Measurements from ENCODE around the gene HESX1. TPM values are rescaled to one million over a fixed set of nuclear protein-coding genes. Genes with fewer than 3 reads are reported as not detected.

HESX1 gene
- under 1 TPM; 0.42 to 0.47 TPM for total RNA-seq

DNA sequence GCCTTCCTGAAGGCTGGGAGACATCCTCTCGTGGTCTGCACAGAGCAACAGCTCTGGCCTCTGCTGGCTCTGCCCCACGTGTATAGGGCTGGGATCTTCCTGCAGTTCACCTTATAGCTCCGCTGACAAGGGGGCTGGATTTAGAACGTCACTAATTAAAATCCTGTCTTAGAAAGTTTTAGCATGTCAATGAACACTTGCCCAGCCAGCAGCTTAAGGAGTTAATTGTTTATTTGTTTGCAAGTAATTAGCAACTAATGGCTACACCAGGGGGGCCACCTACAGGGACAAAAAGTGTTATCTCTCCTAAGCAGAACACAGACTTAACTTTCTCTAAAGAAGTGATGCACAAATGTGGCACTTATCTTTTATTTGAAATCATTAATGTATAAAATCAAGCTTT lies at the start of gene HESX1:
Gene HESX1 (minus strand): TSS at position 84 of the 403 bp plus-strand sequence. CDS start 60 bp downstream, at position 24.
- Mint-ChIP-seq H3K4me1 (no peaks in the 10 kb centered on the region), H3K27me3 (peaks cover 15% of the 10 kb centered on the region), H3K4me3 (no peak within 1 kb of the TSS), H3K27ac (no peak within 1 kb of the TSS), H3K9me3 (ENCODE audit: low read depth) (no peaks in the 10 kb centered on the region), H3K36me3 (no peaks in the 10 kb centered on the region)
- no peak for DNase-seq
- no peak for ATAC-seq
- CTCF ChIA-PET, result no interaction called here

DNA sequence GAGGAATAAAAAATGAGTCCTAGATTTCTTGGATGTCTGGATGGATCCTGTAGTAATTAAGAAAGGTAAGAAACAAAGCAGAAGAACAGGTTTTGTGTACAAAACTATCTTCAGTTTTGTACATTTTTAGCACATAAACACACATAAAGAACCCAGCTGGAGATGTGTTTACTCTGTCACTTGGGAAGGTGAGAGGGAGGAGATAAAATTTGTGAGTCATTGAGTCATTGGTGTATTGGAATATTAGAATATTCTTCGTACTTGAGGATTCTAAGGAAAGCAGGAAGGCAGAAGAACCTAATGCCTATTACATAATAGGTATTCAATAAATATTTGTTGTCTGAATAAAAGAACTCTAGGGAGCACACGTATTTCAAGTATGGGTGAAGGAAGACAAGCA lies 45.2 kb upstream of the HESX1 start:
- Mint-ChIP-seq H3K27me3 (no peaks in the 10 kb centered on the region), H3K27ac (no peak overlapping the region), H3K36me3 (peaks cover 34% of the 10 kb centered on the region), H3K4me3 (no peak overlapping the region), H3K9me3 (ENCODE audit: low read depth) (no peaks in the 10 kb centered on the region), H3K4me1 (no peaks in the 10 kb centered on the region)
- DNase-seq (no peak), ATAC-seq (no peak)
- CTCF ChIA-PET, result interaction anchor here (1.4 kb wide), 1 partner anchor 22 kb away, joined by 3 read pairs; no protein-coding TSS in a partner anchor

DNA sequence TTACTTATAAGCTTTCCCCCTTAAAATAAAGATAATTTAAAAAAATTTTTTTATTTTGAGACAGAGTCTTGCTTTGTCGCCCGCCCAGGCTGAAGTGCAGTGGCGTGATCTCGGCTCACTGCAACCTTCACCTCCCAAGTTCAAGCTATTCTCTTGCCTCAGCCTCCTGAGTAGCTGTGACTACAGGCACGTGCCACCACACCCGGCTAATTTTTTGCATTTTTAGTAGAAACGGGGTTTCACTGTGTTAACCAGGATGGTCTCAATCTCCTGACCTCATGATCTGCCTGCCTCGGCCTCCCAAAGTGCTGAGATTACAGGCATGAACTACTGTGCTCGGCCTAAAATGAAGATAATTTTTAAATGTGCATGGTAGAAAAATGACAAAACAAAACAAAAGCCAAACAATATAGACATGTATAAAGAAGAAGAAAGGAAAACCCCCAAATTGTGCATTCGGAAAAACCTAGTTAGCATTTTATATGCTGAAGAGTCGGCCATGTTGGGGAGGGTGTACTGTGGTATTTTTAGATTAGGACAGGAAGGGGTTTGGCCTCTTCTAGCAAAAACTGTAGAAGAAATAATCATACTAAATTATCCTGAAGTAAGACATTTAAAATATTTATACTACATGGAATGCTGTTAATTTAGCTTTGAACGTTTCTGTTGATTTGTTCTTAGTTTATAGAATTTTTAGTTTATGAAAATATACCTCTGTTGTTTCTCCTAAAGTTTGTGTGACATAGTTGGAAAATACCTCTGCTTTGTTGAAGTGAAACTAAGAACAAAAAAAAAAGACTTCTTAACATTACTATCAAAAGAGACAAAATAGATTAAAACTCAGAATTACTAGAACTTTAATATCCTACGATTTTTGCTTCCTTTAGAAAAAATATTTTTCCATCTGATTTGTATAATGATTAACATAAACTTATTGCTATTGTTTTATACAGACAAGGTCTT lies 35.1 kb upstream of the HESX1 start:
- Mint-ChIP-seq H3K36me3 (peaks cover 20% of the 10 kb centered on the region), H3K27me3 (no peaks in the 10 kb centered on the region), H3K27ac (no peak overlapping the region), H3K4me1 (peaks cover 9% of the 10 kb centered on the region), H3K9me3 (ENCODE audit: low read depth) (peaks cover 2% of the 10 kb centered on the region), H3K4me3 (no peak overlapping the region)
- DNase-seq, result no peak
- CTCF ChIA-PET, result no interaction called here
- no peak for ATAC-seq

DNA sequence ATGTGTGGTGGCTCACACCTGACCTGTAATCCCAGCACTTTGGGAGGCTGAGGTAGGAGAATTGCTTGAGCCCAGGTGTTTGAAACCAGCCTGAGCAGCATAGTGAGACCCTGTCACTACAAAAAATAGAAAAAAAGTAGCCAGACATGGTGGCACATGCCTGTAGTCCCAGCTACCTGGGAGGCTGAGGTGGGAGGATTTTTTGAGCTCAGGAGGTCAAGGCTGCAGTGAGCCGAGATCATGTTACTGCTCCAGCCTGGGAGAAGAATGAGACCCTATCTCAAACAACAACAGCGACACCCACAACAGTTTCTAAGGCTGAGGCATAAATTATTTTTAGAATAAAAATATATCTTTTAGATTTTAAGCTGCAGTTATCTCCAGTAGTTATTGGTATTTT lies 34.0 kb upstream of the HESX1 start:
- ATAC-seq (no peak), DNase-seq (no peak)
- peaks cover 19% of the 10 kb centered on the region for H3K4me1 Mint-ChIP-seq
- no peaks in the 10 kb centered on the region for H3K27me3 Mint-ChIP-seq
- peaks cover 14% of the 10 kb centered on the region for H3K36me3 Mint-ChIP-seq
- no peak overlapping the region for H3K27ac Mint-ChIP-seq
- CTCF ChIA-PET, result interaction anchor here (0.9 to 3.4 kb wide), 3 partner anchors 11 to 245 kb away, joined by 3 to 7 read pairs (median 3); no protein-coding TSS in a partner anchor
- H3K9me3 Mint-ChIP-seq (ENCODE audit: low read depth), result peaks cover under 1% of the 10 kb centered on the region
- no peak overlapping the region for H3K4me3 Mint-ChIP-seq

DNA sequence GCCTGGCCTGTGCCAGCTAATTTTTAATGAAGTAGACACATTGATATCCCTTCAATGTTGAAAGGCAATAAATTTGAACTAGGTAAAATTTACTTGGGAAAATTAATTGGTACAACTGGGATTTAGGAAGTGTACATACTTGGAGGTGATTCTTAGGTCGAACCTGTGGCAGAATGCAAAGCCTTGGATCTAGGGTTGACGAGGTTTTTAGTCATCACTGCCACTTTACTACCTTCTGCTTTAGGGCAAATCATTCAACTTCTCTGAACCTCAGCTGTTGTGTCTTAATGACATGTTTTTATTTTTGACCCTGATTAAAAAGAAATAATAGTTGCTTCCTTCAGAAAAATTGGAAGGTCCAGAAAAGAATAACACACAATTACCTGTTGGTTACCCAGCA lies 30.2 kb upstream of the HESX1 start:
- no peak for ATAC-seq
- H3K4me1 Mint-ChIP-seq, result peaks cover 33% of the 10 kb centered on the region
- no peaks in the 10 kb centered on the region for H3K9me3 Mint-ChIP-seq (ENCODE audit: low read depth)
- no peaks in the 10 kb centered on the region for H3K27me3 Mint-ChIP-seq
- DNase-seq, result no peak
- H3K27ac Mint-ChIP-seq, result no peak overlapping the region
- no peak overlapping the region for H3K4me3 Mint-ChIP-seq
- peaks cover 2% of the 10 kb centered on the region for H3K36me3 Mint-ChIP-seq
- CTCF ChIA-PET, result interaction anchor here (1.1 to 1.7 kb wide), 2 partner anchors 60 to 168 kb away, joined by 3 to 6 read pairs; no protein-coding TSS in a partner anchor

DNA sequence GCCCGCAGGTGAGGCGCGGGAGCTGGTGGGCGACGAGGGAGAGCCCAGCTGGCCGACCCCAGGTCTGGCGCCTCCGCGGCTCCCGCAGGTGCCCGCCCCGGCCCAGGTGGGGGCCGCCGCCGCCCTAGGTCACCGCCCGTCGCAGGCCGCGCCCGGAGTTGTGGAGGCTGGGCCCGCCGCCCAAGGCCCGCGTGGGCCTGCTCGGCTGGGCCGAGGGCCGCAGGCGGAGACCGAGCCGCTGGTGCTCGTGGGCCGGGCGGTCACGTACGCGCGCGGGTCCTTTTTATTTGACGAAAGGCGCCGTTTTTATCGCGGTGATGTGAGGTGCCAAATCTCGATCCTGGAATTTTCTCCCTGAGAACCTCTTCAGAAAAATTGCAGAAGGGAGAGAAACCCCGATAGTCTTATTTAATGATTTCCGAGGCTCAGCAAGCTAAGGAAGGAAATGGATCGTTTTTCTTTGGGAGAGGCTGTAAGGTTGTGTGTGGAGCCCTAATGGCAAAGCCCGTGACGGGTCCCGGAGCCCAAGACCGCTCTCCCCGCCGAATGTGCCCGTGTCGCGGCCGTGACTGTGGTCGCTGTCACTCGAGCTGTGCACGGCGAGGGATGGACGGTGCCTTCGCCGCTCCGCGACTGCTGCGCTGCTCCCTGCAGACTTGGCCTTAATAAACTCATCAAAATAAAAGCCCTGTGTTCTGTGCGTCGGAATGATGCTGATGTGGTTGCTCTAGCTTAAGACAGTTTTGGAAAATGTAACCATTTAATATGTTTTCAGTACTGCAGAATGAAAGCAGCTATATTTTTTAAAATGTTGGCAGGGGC lies 28.4 kb upstream of the HESX1 start:
- Mint-ChIP-seq H3K36me3 (peaks cover 2% of the 10 kb centered on the region), H3K27me3 (peaks cover 4% of the 10 kb centered on the region), H3K4me1 (peaks cover 34% of the 10 kb centered on the region), H3K9me3 (ENCODE audit: low read depth) (no peaks in the 10 kb centered on the region), H3K4me3 (peak overlapping the region; percentile 93), H3K27ac (peak overlapping the region; percentile 81)
- DNase-seq, result peak; percentile 69
- peak; percentile 50 for ATAC-seq
- CTCF ChIA-PET, result interaction anchor here (0.8 to 2.7 kb wide), 4 partner anchors 58 to 1078 kb away, joined by 3 to 15 read pairs (median 4); partner anchors contain the start of genes HTD2 and RPP14

DNA sequence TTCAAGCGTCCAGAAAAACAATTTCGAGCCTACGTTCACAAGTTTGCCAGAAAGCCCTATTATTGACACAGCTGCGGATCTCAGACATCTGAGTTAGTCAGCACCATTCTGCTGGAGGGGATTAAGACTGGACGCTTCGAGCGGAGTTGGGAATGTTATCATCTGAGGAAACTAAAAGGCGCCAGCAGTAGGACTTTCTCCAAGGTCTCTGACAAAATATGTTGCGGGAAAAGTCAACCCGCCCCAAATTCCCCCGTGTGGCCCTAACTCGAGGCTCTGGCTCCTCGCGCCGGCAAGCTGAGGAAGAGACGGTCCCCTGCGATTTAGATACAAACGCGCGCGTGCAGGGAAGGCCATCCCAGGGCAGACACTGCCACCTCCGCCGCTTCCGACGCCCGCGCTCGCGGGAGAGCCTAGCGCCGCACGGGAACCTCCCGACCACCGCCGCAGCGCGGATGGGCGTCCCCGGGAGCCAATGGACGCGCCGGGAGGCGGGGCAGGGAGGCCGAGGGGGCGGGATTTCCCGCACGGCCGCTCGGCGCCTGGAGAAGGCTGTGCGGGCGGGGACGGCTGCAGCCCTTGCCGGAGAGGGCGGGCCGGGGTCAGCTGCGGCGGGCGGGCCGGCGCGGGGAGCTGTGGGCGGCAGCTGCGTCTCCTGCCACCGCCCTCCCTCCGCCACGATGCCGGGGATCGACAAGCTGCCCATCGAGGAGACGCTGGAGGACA lies 27.6 kb upstream of the HESX1 start, which contains the start of gene APPL1:
Gene APPL1 (plus strand): TSS at position 526 of the 726 bp plus-strand sequence. CDS start 155 bp downstream, at position 681.
- CTCF ChIA-PET, result interaction anchor here (0.8 to 2.7 kb wide), 3 partner anchors 57 to 1079 kb away, joined by 3 to 15 read pairs (median 3); partner anchors contain the start of genes HTD2 and RPP14

DNA sequence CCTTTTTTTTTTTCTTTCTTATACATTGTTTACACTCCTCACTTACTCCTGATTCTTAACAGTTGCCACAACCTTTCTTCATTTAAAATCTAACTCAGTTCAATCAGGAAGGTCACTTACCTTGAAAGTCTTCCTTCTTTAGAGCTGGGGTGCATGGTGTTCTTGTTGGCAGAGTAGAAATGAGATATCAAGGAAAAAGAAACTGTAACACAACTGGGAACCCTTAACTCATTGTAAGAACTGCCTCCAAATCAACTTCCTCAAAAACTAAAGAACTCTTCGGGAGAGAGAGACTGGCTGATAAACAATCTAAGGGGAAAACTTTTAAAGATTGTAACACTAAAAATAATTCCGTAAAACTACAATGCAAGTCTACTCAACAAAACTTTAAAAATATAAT lies 26.4 kb upstream of the HESX1 start:
- Mint-ChIP-seq H3K9me3 (ENCODE audit: low read depth) (no peaks in the 10 kb centered on the region), H3K36me3 (peaks cover 2% of the 10 kb centered on the region), H3K27me3 (peaks cover 5% of the 10 kb centered on the region), H3K4me3 (peak overlapping the region; percentile 3), H3K4me1 (peaks cover 34% of the 10 kb centered on the region), H3K27ac (no peak overlapping the region)
- CTCF ChIA-PET, result interaction anchor here (2.7 kb wide), 1 partner anchor 56 kb away, joined by 15 read pairs; no protein-coding TSS in a partner anchor
- DNase-seq, result no peak
- ATAC-seq, result no peak

More for the DNA sequence above, 27.6 kb upstream of the HESX1 start, which contains the start of gene APPL1:
- DNase-seq, result peak; percentile 92
- Mint-ChIP-seq H3K27ac (peak within 1 kb of the TSS; percentile 81), H3K36me3 (peaks cover 2% of the 10 kb centered on the region), H3K9me3 (ENCODE audit: low read depth) (no peaks in the 10 kb centered on the region), H3K4me1 (peaks cover 34% of the 10 kb centered on the region), H3K4me3 (peak within 1 kb of the TSS; percentile 93), H3K27me3 (peaks cover 5% of the 10 kb centered on the region)
- peak; percentile 95 for ATAC-seq

DNA sequence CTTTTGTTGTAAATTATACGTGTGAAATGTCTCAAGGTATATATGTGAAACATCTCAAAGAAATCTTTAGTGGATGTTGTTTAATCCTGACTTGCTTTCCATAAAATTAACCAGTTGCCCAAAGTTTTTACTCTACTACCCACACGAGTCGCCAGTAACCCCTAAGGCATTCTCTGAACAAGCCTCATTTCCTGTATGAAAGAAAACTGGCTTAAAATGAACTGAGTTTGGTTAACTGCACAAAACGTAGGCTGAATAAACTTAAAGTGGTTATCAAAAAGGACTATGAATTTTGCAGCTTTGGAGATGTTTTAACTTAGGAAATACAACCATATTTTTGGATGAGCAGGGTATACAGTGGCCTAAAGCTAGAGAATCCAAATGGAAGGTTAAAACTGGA lies 25.1 kb upstream of the HESX1 start:
- DNase-seq (no peak), ATAC-seq (no peak)
- CTCF ChIA-PET, result no interaction called here
- H3K36me3 Mint-ChIP-seq, result peaks cover 2% of the 10 kb centered on the region
- H3K27ac Mint-ChIP-seq, result no peak overlapping the region
- no peaks in the 10 kb centered on the region for H3K9me3 Mint-ChIP-seq (ENCODE audit: low read depth)
- H3K27me3 Mint-ChIP-seq, result peaks cover 5% of the 10 kb centered on the region
- H3K4me1 Mint-ChIP-seq, result peaks cover 27% of the 10 kb centered on the region
- H3K4me3 Mint-ChIP-seq, result no peak overlapping the region

DNA sequence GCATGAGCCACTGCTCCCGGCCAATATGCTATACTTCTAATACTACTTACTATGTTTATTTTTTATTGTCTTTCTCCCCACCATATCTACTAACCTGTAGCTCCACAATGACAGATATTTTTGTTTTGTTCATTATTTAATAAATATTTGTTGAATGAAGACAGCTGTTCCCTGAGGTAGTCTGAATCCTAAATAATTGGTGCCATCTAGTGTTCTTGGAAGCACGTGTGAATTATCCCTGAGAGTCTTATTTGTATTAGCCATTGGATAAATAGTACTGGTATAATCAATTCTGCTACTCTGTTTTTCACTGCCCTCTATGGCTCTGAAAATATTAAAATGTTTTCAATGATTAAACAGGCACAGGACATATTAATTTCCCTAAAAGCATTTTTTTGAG lies 22.1 kb upstream of the HESX1 start:
- H3K4me3 Mint-ChIP-seq, result no peak overlapping the region
- no peak overlapping the region for H3K27ac Mint-ChIP-seq
- peaks cover 9% of the 10 kb centered on the region for H3K4me1 Mint-ChIP-seq
- CTCF ChIA-PET, result interaction anchor here (1.9 kb wide), 1 partner anchor 11 kb away, joined by 7 read pairs; no protein-coding TSS in a partner anchor
- H3K9me3 Mint-ChIP-seq (ENCODE audit: low read depth), result no peaks in the 10 kb centered on the region
- H3K27me3 Mint-ChIP-seq, result peaks cover 5% of the 10 kb centered on the region
- DNase-seq (no peak), ATAC-seq (no peak)
- H3K36me3 Mint-ChIP-seq, result no peaks in the 10 kb centered on the region

DNA sequence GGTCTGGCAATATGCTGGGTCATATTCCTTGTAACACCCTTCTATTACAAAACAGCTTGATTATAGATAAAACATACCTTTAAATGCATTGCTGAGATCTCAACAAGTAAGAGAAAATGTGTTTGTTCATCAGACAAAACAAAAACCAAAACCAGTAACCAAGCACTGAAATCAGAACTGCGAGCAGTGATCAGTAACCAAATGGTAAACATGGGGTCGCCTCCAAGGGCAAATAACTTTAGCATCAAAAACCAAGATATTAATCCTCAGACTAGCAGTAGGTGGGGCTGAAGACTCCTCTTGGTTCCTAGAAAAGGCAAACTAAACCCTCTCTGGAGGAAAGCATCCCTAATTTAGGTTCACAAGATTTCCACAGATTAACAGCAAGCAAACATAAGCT lies 6.6 kb upstream of the HESX1 start:
- no peaks in the 10 kb centered on the region for H3K9me3 Mint-ChIP-seq (ENCODE audit: low read depth)
- H3K27ac Mint-ChIP-seq, result no peak overlapping the region

DNA sequence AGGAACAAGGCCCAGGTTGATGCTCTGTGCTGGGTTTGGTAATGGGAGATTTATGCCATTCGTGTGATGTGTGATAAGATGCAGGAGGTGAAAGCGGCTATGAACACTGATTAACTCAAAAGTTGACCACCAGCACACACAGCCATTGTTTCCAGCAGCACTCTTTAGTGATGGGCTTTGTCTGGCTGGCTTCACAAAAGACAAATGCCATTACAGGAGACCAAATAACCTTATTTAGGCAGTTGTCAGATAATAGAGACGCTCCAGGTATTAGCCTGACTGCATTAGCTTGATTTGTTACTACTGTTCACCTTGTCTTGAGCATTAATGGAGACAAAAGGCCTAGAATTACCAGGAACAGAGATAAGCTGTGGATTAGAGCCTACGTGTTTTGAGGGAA lies 5.1 kb downstream of the HESX1 start:
- H3K27me3 Mint-ChIP-seq, result peaks cover 40% of the 10 kb centered on the region
- ATAC-seq (no peak), DNase-seq (no peak)
- H3K4me3 Mint-ChIP-seq, result no peak overlapping the region
- CTCF ChIA-PET, result interaction anchor here (1.3 kb wide), 1 partner anchor 15 kb away, joined by 3 read pairs; no protein-coding TSS in a partner anchor
- H3K36me3 Mint-ChIP-seq, result no peaks in the 10 kb centered on the region
- H3K27ac Mint-ChIP-seq, result no peak overlapping the region
- H3K4me1 Mint-ChIP-seq, result no peaks in the 10 kb centered on the region
- H3K9me3 Mint-ChIP-seq (ENCODE audit: low read depth), result no peaks in the 10 kb centered on the region

More for the DNA sequence above, 6.6 kb upstream of the HESX1 start:
- no peak overlapping the region for H3K4me3 Mint-ChIP-seq
- CTCF ChIA-PET, result no interaction called here
- DNase-seq (no peak), ATAC-seq (no peak)
- H3K36me3 Mint-ChIP-seq, result no peaks in the 10 kb centered on the region
- H3K27me3 Mint-ChIP-seq, result no peaks in the 10 kb centered on the region
- H3K4me1 Mint-ChIP-seq, result no peaks in the 10 kb centered on the region
